K562 (cell line): Measurements from ENCODE around the gene WLS. TPM values are rescaled to one million over a fixed set of nuclear protein-coding genes. Genes with fewer than 3 reads are reported as not detected.

Experiments
- BRD4 ChIP-seq: fragments of 200-600 bp; sonication (generic); IDR thresholded peaks from 2 replicates; pipeline ENCODE4 v1.6.1; 2017; ENCODE audit warnings: inconsistent platforms
- C11orf30 ChIP-seq: fragments of 450-650 bp; IDR thresholded peaks from 2 replicates; pipeline ENCODE4 v1.6.1; 2016; ENCODE audit warnings: low read depth, mild to moderate bottlenecking
- E2F4 ChIP-seq: sonication (generic); formaldehyde crosslinking; IDR thresholded peaks from 2 replicates; pipeline ENCODE4 v1.8.0; 2022; ENCODE audit warnings: mild to moderate bottlenecking, low read depth, missing genetic modification reagents
- ELK3 ChIP-seq: fragments of 450-650 bp; formaldehyde crosslinking; IDR thresholded peaks from 2 replicates; pipeline ENCODE4 v1.4.0; 2020; ENCODE audit warnings: mild to moderate bottlenecking
- ESRRA ChIP-seq: fragments of 450-650 bp; IDR thresholded peaks from 2 replicates; pipeline ENCODE4 v1.6.1; 2014; ENCODE audit warnings: low read depth, mild to moderate bottlenecking, moderate library complexity, borderline replicate concordance
- NCOA4 ChIP-seq: fragments of 450-650 bp; IDR thresholded peaks from 2 replicates; pipeline ENCODE4 v1.6.1; 2018; ENCODE audit warnings: mild to moderate bottlenecking; ENCODE audit not compliant: partially characterized antibody
- PML ChIP-seq: IDR thresholded peaks from 2 replicates; pipeline ENCODE4 v1.6.1; 2012; ENCODE audit warnings: low read length, inconsistent platforms
- POLR2B ChIP-seq: fragments of 450-650 bp; IDR thresholded peaks from 2 replicates; pipeline ENCODE4 v1.6.1; 2018; ENCODE audit warnings: low read depth; ENCODE audit not compliant: partially characterized antibody
- REST ChIP-seq, 2 experiments: fragments of 450-650 bp; formaldehyde crosslinking in 1 of 2; IDR thresholded peaks; 2 replicates each; pipeline versions ENCODE4 v1.4.0 to v1.6.1; 2014 to 2020; ENCODE audit warnings: mild to moderate bottlenecking in 2 of 2, borderline replicate concordance in 1 of 2, low read depth in 1 of 2
- SFPQ ChIP-seq: fragments of 200-400 bp; formaldehyde crosslinking; IDR thresholded peaks from 2 replicates; pipeline ENCODE4 v1.6.1; 2017; ENCODE audit warnings: mild to moderate bottlenecking, low read depth, low read length, moderate library complexity
- polyA plus RNA-seq, 8 experiments: library from polyadenylated mRNA; depleted of rRNA in 4 of 8; stranded (reverse) in 5 of 8; unstranded in 3 of 8; fragments of >200 nt; fragmentation: Nextera tagmentation in 2 of 8; fragmentation: Illumina TruSeq in 1 of 8; extraction: Ambion mirVana in 2 of 8; extraction: Trizol in 1 of 8; gene quantifications; 2 replicates each; pipeline versions ENCODE4 v1.2.1 to v1.2.3, GENCODE V29; 2011 to 2014; ENCODE audit warnings: inconsistent platforms in 1 of 8, missing spikeins in 1 of 8
- total RNA-seq, 7 experiments: library from RNA; depleted of rRNA in 6 of 7; stranded (reverse); fragments of >200 nt in 6 of 7; fragmentation: Illumina TruSeq in 2 of 7; extraction: Trizol in 2 of 7; gene quantifications; 2 replicates each; pipeline versions ENCODE4 v1.2.1 to v1.2.3, GENCODE V29; 2011 to 2021; ENCODE audit warnings: low replicate concordance in 1 of 7

Gene WLS
- total and polyA plus RNA-seq, 9 of the 15 experiments (the other 6 are each of a cell fraction or from before 2014, with no cell fraction given), result 0.47 TPM; not detected in 8

GRCh38 chr1:68144856-68145255 lies 87.5 kb downstream of the WLS start (continued):
- no peak for TF ChIP-seq REST (IDR thresholded peaks at IDR 0.05; ENCODE audit: borderline replicate concordance)
- TF ChIP-seq REST (CRISPR knock-in tag; IDR thresholded peaks at IDR 0.05; ENCODE audit: low read depth), result no peak
- TF ChIP-seq PML, result no peak
- TF ChIP-seq POLR2B, result no peak
- TF ChIP-seq NCOA4, result no peak
- TF ChIP-seq C11orf30, result no peak
- no peak for TF ChIP-seq BRD4
- TF ChIP-seq ESRRA, result no peak
- no peak for TF ChIP-seq ELK3 (CRISPR knock-in tag)
- TF ChIP-seq SFPQ, result no peak
- no peak for TF ChIP-seq E2F4 (CRISPR knock-in tag)
